Measurements from ENCODE around the gene APOBEC3G.

DNA sequence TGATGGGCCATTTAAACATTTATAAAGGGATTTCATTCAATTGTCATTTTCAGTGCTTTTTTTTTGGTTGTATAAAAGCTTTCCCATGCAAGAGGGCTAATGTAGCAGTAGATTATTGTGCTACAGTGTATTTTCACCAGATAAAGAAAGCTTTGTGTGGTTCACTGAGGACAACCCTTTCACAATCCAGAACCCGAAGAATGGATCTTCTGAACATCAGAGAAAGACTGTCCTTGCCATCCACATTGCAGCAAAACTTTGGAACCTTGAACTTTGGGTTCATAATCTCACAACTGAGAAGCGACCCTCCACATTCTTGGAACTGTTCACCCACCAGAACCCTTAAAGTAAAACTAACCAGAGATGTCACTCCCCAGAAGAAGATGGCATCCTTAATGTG, 29.3 kb downstream of the APOBEC3G start:
- TF ChIP-seq POLR2A (IDR thresholded peaks at IDR 0.05; ENCODE audit: low read depth, low read length) = no peak
- TF ChIP-seq FOS (IDR thresholded peaks at IDR 0.05; ENCODE audit: low read depth, low read length) = no peak
- TF ChIP-seq RFX5 (IDR thresholded peaks at IDR 0.05; ENCODE audit: low read depth, low read length) = no peak
